ENCODE measurements around the gene FMN2. TPM values are rescaled to one million over a fixed set of nuclear protein-coding genes. Genes with fewer than 3 reads are reported as not detected.

The FMN2 gene
- total RNA-seq, 1 experiment from 2014 or later, result not detected

GRCh38 chr1:240169188-240169587, 77.5 kb downstream of the FMN2 start:
- intact Hi-C loops (cut with micrococcal nuclease; ENCODE audit: unreplicated experiment), result loop anchor here (5.0 kb wide), 1 partner anchor 142 kb away; no protein-coding TSS in a partner anchor
- DNase-seq, result no peak
- no peaks in the 10 kb centered on the region for H3K27me3 ChIP-seq (replicated peaks; ENCODE audit: control insufficient read depth, insufficient read depth, low read length)
- CTCF ChIA-PET, result no interaction called here
- BruUV-seq (replicated peaks), result no TSS peak
- Mint-ChIP-seq H3K36me3 (ENCODE audit: insufficient read depth, unreplicated experiment) (no peaks in the 10 kb centered on the region), H3K9me3 (ENCODE audit: unreplicated experiment) (peaks cover 15% of the 10 kb centered on the region), H3K4me1 (ENCODE audit: low read depth, unreplicated experiment) (no peaks in the 10 kb centered on the region), H3K27me3 (ENCODE audit: insufficient read depth, unreplicated experiment) (peaks cover 6% of the 10 kb centered on the region), H3K4me3 (ENCODE audit: unreplicated experiment) (no peak overlapping the region), H3K27ac (ENCODE audit: unreplicated experiment) (no peak overlapping the region)
- H3K4me1 ChIP-seq, result no peaks in the 10 kb centered on the region
- POLR2A ChIA-PET, result no interaction called here
- no peak overlapping the region for H3K4me3 ChIP-seq (ENCODE audit: low read depth, low read length)
- H3K36me3 ChIP-seq (ENCODE audit: control insufficient read depth, insufficient read depth, low read length), result no peaks in the 10 kb centered on the region
- H3K9me3 ChIP-seq, result peaks cover 8% of the 10 kb centered on the region
- no peak for TF ChIP-seq CTCF (IDR thresholded peaks at IDR 0.05; ENCODE audit: insufficient read depth in 1 of 2, low read depth in 1 of 2, low read length in 1 of 2, severe bottlenecking in 1 of 2, unreplicated experiment in 1 of 2)

GRCh38 chr1:240170266-240170665, 78.6 kb downstream of the FMN2 start:
- H3K4me1 ChIP-seq, result no peaks in the 10 kb centered on the region
- no peak for DNase-seq
- no peaks in the 10 kb centered on the region for H3K27me3 ChIP-seq (replicated peaks; ENCODE audit: control insufficient read depth, insufficient read depth, low read length)
- Mint-ChIP-seq H3K27me3 (ENCODE audit: insufficient read depth, unreplicated experiment) (peaks cover 6% of the 10 kb centered on the region), H3K36me3 (ENCODE audit: insufficient read depth, unreplicated experiment) (no peaks in the 10 kb centered on the region), H3K27ac (ENCODE audit: unreplicated experiment) (no peak overlapping the region), H3K4me1 (ENCODE audit: low read depth, unreplicated experiment) (no peaks in the 10 kb centered on the region), H3K4me3 (ENCODE audit: unreplicated experiment) (no peak overlapping the region), H3K9me3 (ENCODE audit: unreplicated experiment) (peaks cover 4% of the 10 kb centered on the region)
- no peaks in the 10 kb centered on the region for H3K36me3 ChIP-seq (ENCODE audit: control insufficient read depth, insufficient read depth, low read length)
- ChIA-PET CTCF (no interaction called here), POLR2A (no interaction called here)
- H3K4me3 ChIP-seq (ENCODE audit: low read depth, low read length), result no peak overlapping the region
- no peak for TF ChIP-seq CTCF (IDR thresholded peaks at IDR 0.05; ENCODE audit: insufficient read depth in 1 of 2, low read depth in 1 of 2, low read length in 1 of 2, severe bottlenecking in 1 of 2, unreplicated experiment in 1 of 2)
- H3K9me3 ChIP-seq, result no peaks in the 10 kb centered on the region
- intact Hi-C loops (cut with micrococcal nuclease; ENCODE audit: unreplicated experiment), result no loop called here
- no TSS peak for BruUV-seq (replicated peaks)

- Histone ChIP-seq H3K9me3 (no peaks in the 10 kb centered on the region), H3K4me1 (no peaks in the 10 kb centered on the region), H3K4me3 (ENCODE audit: low read depth, low read length) (no peak overlapping the region), H3K27me3 (replicated peaks; ENCODE audit: control insufficient read depth, insufficient read depth, low read length) (no peaks in the 10 kb centered on the region), H3K36me3 (ENCODE audit: control insufficient read depth, insufficient read depth, low read length) (no peaks in the 10 kb centered on the region)
- Mint-ChIP-seq H3K27ac (ENCODE audit: unreplicated experiment) (no peak overlapping the region), H3K27me3 (ENCODE audit: insufficient read depth, unreplicated experiment) (peaks cover 9% of the 10 kb centered on the region), H3K4me3 (ENCODE audit: unreplicated experiment) (no peak overlapping the region), H3K36me3 (ENCODE audit: insufficient read depth, unreplicated experiment) (no peaks in the 10 kb centered on the region), H3K4me1 (ENCODE audit: low read depth, unreplicated experiment) (no peaks in the 10 kb centered on the region), H3K9me3 (ENCODE audit: unreplicated experiment) (no peaks in the 10 kb centered on the region)
- TF ChIP-seq CTCF (IDR thresholded peaks at IDR 0.05; ENCODE audit: insufficient read depth in 1 of 2, low read depth in 1 of 2, low read length in 1 of 2, severe bottlenecking in 1 of 2, unreplicated experiment in 1 of 2), result no peak
- BruUV-seq (replicated peaks), result no TSS peak
- ChIA-PET POLR2A (no interaction called here), CTCF (no interaction called here)
- intact Hi-C loops (cut with micrococcal nuclease; ENCODE audit: unreplicated experiment), result no loop called here
- DNase-seq, result no peak
Observed at GRCh38 chr1:240170806-240171205, 79.1 kb downstream of the FMN2 start.
